HEK293 (cell line): ENCODE results near the gene ARHGAP26.
A peak's percentile ranks its signal among the peaks of the same experiment; 100 is the strongest.

Experiments
- FEZF1 ChIP-seq: fragments of 450-650 bp; formaldehyde crosslinking; IDR thresholded peaks from 2 replicates; pipeline ENCODE4 v1.5.1; 2016; ENCODE audit warnings: missing biosample characterization, missing genetic modification characterization
- REPIN1 ChIP-seq: fragments of 450-650 bp; formaldehyde crosslinking; IDR thresholded peaks from 2 replicates; pipeline ENCODE4 v1.5.1; 2017; ENCODE audit warnings: missing biosample characterization, missing genetic modification characterization, low read depth
- WT1 ChIP-seq: fragments of 450-650 bp; formaldehyde crosslinking; IDR thresholded peaks from 2 replicates; pipeline ENCODE4 v1.5.1; 2016; ENCODE audit warnings: missing biosample characterization, missing genetic modification characterization
- ZBTB48 ChIP-seq: fragments of 450-650 bp; formaldehyde crosslinking; IDR thresholded peaks from 2 replicates; pipeline ENCODE4 v1.5.1; 2016; ENCODE audit warnings: missing biosample characterization, missing genetic modification characterization
- ZIC2 ChIP-seq: fragments of 450-650 bp; formaldehyde crosslinking; IDR thresholded peaks from 2 replicates; pipeline ENCODE4 v1.5.1; 2016; ENCODE audit warnings: missing biosample characterization, missing genetic modification characterization
- ZNF10 ChIP-seq: fragments of 450-650 bp; formaldehyde crosslinking; IDR thresholded peaks from 2 replicates; pipeline ENCODE4 v1.5.1; 2017; ENCODE audit warnings: missing biosample characterization, missing genetic modification characterization
- ZNF133 ChIP-seq: fragments of 450-650 bp; formaldehyde crosslinking; IDR thresholded peaks from 2 replicates; pipeline ENCODE4 v1.5.1; 2016; ENCODE audit warnings: missing biosample characterization, missing genetic modification characterization
- ZNF473 ChIP-seq: fragments of 450-650 bp; formaldehyde crosslinking; IDR thresholded peaks from 2 replicates; pipeline ENCODE4 v1.5.1; 2017; ENCODE audit warnings: missing biosample characterization, missing genetic modification characterization
- ZNF560 ChIP-seq: fragments of 450-650 bp; formaldehyde crosslinking; IDR thresholded peaks from 2 replicates; pipeline ENCODE4 v1.5.1; 2017; ENCODE audit warnings: missing biosample characterization, missing genetic modification characterization, borderline replicate concordance
- ZNF600 ChIP-seq: fragments of 450-650 bp; formaldehyde crosslinking; IDR thresholded peaks from 2 replicates; pipeline ENCODE4 v1.5.1; 2016; ENCODE audit warnings: missing biosample characterization, missing genetic modification characterization
- ZNF707 ChIP-seq: fragments of 450-650 bp; formaldehyde crosslinking; IDR thresholded peaks from 2 replicates; pipeline ENCODE4 v1.5.1; 2016; ENCODE audit warnings: missing biosample characterization, missing genetic modification characterization
- ZSCAN30 ChIP-seq: fragments of 450-650 bp; IDR thresholded peaks from 2 replicates; pipeline ENCODE4 v1.5.1; 2018; ENCODE audit warnings: missing biosample characterization, mild to moderate bottlenecking, missing genetic modification characterization, moderate library complexity
- ZXDB ChIP-seq: fragments of 450-650 bp; formaldehyde crosslinking; IDR thresholded peaks from 2 replicates; pipeline ENCODE4 v1.5.1; 2016; ENCODE audit warnings: missing biosample characterization, missing genetic modification characterization
- TF ChIP-seq, protein P1 (sequence below): fragments of 450-650 bp; formaldehyde crosslinking; IDR thresholded peaks from 2 replicates; pipeline ENCODE4 v1.5.1; 2016; ENCODE audit warnings: missing biosample characterization, missing genetic modification characterization
- TF ChIP-seq, protein P2 (sequence below): fragments of 450-650 bp; formaldehyde crosslinking; IDR thresholded peaks from 2 replicates; pipeline ENCODE4 v1.5.1; 2016; ENCODE audit warnings: missing biosample characterization, missing genetic modification characterization
- TF ChIP-seq, protein P3 (sequence below): fragments of 450-650 bp; formaldehyde crosslinking; IDR thresholded peaks from 2 replicates; pipeline ENCODE4 v1.5.1; 2016; ENCODE audit warnings: missing biosample characterization, missing genetic modification characterization
- TF ChIP-seq, protein P4 (sequence below): sonication (generic); formaldehyde crosslinking; IDR thresholded peaks from 2 replicates; pipeline ENCODE4 v1.8.1; 2022; ENCODE audit warnings: mild to moderate bottlenecking, moderate library complexity, missing genetic modification reagents
- TF ChIP-seq, protein P5 (sequence below): fragments of 450-650 bp; formaldehyde crosslinking; conservative IDR thresholded peaks from 2 replicates; pipeline ENCODE4 v1.5.1; 2016; ENCODE audit warnings: low read depth, missing biosample characterization, missing genetic modification characterization
- TF ChIP-seq, protein P6 (sequence below): fragments of 450-650 bp; formaldehyde crosslinking; conservative IDR thresholded peaks from 2 replicates; pipeline ENCODE4 v1.5.1; 2016; ENCODE audit warnings: low read depth, missing biosample characterization, missing genetic modification characterization

ARHGAP26 gene

DNA sequence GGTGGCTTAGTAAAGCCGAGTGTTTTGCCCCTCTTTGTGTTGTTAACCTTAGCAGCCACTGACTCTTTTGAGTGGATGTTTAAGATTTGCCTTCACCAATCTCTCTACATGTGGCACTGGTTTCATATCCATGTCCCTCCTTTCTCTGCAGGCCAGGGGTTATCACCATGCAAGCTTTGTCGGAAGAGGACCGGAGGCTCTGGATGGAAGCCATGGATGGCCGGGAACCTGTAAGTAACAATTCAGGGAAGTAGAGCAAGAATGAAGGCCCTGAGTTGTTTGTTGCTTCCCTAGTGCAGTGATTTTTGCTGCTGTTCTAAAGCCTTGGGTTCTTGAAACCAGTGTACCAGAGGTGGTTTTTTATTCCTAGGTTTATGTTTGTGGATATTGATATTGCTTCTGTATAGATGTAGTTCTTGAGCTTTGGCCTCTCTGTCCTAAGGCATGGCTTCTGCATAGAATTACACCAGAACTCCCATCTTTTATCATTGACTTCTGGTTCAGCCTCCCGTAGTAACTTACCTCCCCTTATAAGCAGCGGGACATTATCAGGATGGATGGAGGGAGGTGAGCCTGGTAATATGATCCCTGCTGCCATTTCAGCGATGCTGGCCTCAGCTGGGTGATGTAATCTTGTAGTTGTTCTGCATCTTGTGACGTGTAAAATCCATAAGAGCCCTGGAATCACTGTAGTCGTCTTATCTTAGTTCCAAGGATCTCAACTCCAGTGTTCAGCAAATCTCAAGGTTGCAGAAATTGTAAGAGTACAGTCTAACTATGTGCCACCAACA is 161.9 kb downstream of the ARHGAP26 start (continued):
- TF ChIP-seq, protein P1, sequence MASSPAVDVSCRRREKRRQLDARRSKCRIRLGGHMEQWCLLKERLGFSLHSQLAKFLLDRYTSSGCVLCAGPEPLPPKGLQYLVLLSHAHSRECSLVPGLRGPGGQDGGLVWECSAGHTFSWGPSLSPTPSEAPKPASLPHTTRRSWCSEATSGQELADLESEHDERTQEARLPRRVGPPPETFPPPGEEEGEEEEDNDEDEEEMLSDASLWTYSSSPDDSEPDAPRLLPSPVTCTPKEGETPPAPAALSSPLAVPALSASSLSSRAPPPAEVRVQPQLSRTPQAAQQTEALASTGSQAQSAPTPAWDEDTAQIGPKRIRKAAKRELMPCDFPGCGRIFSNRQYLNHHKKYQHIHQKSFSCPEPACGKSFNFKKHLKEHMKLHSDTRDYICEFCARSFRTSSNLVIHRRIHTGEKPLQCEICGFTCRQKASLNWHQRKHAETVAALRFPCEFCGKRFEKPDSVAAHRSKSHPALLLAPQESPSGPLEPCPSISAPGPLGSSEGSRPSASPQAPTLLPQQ (tag by site-specific recombination) = peak; percentile 55; the same call in 1 of the 2 replicates
- peak; percentile 85 for TF ChIP-seq ZNF600
- TF ChIP-seq ZNF473 (tag by site-specific recombination) = no peak
- TF ChIP-seq, protein P2, sequence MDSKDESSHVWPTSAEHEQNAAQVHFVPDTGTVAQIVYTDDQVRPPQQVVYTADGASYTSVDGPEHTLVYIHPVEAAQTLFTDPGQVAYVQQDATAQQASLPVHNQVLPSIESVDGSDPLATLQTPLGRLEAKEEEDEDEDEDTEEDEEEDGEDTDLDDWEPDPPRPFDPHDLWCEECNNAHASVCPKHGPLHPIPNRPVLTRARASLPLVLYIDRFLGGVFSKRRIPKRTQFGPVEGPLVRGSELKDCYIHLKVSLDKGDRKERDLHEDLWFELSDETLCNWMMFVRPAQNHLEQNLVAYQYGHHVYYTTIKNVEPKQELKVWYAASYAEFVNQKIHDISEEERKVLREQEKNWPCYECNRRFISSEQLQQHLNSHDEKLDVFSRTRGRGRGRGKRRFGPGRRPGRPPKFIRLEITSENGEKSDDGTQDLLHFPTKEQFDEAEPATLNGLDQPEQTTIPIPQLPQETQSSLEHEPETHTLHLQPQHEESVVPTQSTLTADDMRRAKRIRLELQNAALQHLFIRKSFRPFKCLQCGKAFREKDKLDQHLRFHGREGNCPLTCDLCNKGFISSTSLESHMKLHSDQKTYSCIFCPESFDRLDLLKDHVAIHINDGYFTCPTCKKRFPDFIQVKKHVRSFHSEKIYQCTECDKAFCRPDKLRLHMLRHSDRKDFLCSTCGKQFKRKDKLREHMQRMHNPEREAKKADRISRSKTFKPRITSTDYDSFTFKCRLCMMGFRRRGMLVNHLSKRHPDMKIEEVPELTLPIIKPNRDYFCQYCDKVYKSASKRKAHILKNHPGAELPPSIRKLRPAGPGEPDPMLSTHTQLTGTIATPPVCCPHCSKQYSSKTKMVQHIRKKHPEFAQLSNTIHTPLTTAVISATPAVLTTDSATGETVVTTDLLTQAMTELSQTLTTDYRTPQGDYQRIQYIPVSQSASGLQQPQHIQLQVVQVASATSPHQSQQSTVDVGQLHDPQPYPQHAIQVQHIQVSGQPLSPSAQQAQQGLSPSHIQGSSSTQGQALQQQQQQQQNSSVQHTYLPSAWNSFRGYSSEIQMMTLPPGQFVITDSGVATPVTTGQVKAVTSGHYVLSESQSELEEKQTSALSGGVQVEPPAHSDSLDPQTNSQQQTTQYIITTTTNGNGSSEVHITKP (tag by site-specific recombination) = peak; percentile 72
- TF ChIP-seq REPIN1 = no peak
- TF ChIP-seq ZNF560 (tag by site-specific recombination) = no peak
- TF ChIP-seq ZNF10 = peak; percentile 58; the same call in 1 of the 2 replicates
- no peak for TF ChIP-seq ZNF133
- no peak for TF ChIP-seq ZSCAN30 (tag by site-specific recombination)
- TF ChIP-seq ZBTB48 (tag by site-specific recombination) = peak; percentile 68; the same call in 1 of the 2 replicates
- no peak for TF ChIP-seq ZNF707
- 0 out of 2 replicates have a peak, but pooled peaks have one; percentile 28 for TF ChIP-seq ZXDB (tag by site-specific recombination)
- TF ChIP-seq, protein P3, sequence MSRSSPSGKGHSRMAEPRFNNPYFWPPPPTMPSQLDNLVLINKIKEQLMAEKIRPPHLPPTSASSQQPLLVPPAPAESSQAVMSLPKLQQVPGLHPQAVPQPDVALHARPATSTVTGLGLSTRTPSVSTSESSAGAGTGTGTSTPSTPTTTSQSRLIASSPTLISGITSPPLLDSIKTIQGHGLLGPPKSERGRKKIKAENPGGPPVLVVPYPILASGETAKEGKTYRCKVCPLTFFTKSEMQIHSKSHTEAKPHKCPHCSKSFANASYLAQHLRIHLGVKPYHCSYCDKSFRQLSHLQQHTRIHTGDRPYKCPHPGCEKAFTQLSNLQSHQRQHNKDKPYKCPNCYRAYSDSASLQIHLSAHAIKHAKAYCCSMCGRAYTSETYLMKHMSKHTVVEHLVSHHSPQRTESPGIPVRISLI = no peak
- TF ChIP-seq, protein P4, sequence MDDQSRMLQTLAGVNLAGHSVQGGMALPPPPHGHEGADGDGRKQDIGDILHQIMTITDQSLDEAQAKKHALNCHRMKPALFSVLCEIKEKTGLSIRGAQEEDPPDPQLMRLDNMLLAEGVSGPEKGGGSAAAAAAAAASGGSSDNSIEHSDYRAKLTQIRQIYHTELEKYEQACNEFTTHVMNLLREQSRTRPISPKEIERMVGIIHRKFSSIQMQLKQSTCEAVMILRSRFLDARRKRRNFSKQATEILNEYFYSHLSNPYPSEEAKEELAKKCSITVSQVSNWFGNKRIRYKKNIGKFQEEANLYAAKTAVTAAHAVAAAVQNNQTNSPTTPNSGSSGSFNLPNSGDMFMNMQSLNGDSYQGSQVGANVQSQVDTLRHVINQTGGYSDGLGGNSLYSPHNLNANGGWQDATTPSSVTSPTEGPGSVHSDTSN (CRISPR knock-in tag) = no peak
- peak; percentile 38; the same call in 1 of the 2 replicates for TF ChIP-seq ZIC2 (tag by site-specific recombination)
- TF ChIP-seq, protein P5, sequence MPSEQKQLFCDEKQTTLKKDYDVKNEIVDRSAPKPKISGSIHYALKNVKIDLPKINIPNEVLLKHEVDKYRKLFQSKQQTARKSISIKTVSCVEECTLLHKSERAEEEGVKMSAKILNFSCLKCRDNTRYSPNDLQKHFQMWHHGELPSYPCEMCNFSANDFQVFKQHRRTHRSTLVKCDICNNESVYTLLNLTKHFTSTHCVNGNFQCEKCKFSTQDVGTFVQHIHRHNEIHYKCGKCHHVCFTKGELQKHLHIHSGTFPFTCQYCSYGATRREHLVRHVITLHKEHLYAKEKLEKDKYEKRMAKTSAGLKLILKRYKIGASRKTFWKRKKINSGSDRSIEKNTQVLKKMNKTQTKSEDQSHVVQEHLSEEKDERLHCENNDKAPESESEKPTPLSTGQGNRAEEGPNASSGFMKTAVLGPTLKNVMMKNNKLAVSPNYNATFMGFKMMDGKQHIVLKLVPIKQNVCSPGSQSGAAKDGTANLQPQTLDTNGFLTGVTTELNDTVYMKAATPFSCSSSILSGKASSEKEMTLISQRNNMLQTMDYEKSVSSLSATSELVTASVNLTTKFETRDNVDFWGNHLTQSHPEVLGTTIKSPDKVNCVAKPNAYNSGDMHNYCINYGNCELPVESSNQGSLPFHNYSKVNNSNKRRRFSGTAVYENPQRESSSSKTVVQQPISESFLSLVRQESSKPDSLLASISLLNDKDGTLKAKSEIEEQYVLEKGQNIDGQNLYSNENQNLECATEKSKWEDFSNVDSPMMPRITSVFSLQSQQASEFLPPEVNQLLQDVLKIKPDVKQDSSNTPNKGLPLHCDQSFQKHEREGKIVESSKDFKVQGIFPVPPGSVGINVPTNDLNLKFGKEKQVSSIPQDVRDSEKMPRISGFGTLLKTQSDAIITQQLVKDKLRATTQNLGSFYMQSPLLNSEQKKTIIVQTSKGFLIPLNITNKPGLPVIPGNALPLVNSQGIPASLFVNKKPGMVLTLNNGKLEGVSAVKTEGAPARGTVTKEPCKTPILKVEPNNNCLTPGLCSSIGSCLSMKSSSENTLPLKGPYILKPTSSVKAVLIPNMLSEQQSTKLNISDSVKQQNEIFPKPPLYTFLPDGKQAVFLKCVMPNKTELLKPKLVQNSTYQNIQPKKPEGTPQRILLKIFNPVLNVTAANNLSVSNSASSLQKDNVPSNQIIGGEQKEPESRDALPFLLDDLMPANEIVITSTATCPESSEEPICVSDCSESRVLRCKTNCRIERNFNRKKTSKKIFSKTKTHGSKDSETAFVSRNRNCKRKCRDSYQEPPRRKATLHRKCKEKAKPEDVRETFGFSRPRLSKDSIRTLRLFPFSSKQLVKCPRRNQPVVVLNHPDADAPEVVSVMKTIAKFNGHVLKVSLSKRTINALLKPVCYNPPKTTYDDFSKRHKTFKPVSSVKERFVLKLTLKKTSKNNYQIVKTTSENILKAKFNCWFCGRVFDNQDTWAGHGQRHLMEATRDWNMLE (tag by site-specific recombination) = peak; percentile 60
- TF ChIP-seq, protein P6, sequence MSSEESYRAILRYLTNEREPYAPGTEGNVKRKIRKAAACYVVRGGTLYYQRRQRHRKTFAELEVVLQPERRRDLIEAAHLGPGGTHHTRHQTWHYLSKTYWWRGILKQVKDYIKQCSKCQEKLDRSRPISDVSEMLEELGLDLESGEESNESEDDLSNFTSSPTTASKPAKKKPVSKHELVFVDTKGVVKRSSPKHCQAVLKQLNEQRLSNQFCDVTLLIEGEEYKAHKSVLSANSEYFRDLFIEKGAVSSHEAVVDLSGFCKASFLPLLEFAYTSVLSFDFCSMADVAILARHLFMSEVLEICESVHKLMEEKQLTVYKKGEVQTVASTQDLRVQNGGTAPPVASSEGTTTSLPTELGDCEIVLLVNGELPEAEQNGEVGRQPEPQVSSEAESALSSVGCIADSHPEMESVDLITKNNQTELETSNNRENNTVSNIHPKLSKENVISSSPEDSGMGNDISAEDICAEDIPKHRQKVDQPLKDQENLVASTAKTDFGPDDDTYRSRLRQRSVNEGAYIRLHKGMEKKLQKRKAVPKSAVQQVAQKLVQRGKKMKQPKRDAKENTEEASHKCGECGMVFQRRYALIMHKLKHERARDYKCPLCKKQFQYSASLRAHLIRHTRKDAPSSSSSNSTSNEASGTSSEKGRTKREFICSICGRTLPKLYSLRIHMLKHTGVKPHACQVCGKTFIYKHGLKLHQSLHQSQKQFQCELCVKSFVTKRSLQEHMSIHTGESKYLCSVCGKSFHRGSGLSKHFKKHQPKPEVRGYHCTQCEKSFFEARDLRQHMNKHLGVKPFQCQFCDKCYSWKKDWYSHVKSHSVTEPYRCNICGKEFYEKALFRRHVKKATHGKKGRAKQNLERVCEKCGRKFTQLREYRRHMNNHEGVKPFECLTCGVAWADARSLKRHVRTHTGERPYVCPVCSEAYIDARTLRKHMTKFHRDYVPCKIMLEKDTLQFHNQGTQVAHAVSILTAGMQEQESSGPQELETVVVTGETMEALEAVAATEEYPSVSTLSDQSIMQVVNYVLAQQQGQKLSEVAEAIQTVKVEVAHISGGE = no peak
- peak; percentile 89 for TF ChIP-seq FEZF1 (tag by site-specific recombination)
- peak; percentile 65 for TF ChIP-seq WT1 (tag by site-specific recombination)
